ENCODE results near the gene THTPA.

GRCh38 chr14:23557521-23557920 lies 1.4 kb downstream of the THTPA start:
- TF ChIP-seq POLR2A (IDR thresholded peaks at IDR 0.05) (no peak), CTCF (IDR thresholded peaks at IDR 0.05) (no peak)
